MM.1S (cell line): ENCODE data around the gene SPPL2C.

Experiments used
- DNase-seq: peaks from one replicate; pipeline ENCODE4 v3.0.0-alpha.2; 2015
- H2AFZ ChIP-seq: fragments of 300-600 bp; sonication (generic); 2 replicates; pipeline ENCODE4 v1.6.0; 2016; ENCODE audit warnings: antibody characterized with exemption, low read length
- H3F3A ChIP-seq: fragments of 300-600 bp; sonication (generic); 2 replicates; pipeline ENCODE4 v1.6.1; 2016; ENCODE audit warnings: mild to moderate bottlenecking, antibody characterized with exemption, low read length, moderate library complexity, mixed read lengths; ENCODE audit not compliant: insufficient read depth
- H3K27ac ChIP-seq: fragments of 300-600 bp; sonication (generic); 2 replicates; pipeline ENCODE4 v1.5.1; 2016; ENCODE audit warnings: mild to moderate bottlenecking, low read length
- H3K27me3 ChIP-seq: fragments of 300-600 bp; sonication (generic); replicated peaks from 2 replicates; pipeline ENCODE4 v1.6.0; 2016; ENCODE audit warnings: low read length; ENCODE audit not compliant: insufficient read depth
- H3K36me3 ChIP-seq: fragments of 300-600 bp; sonication (generic); replicated peaks from 2 replicates; pipeline ENCODE4 v1.6.1; 2016; ENCODE audit warnings: mild to moderate bottlenecking, low read length, mixed read lengths; ENCODE audit not compliant: insufficient read depth
- H3K4me1 ChIP-seq: fragments of 300-600 bp; sonication (generic); 2 replicates; pipeline ENCODE4 v1.6.1; 2016; ENCODE audit warnings: low read length, mixed read lengths
- H3K4me2 ChIP-seq: fragments of 300-600 bp; sonication (generic); 2 replicates; pipeline ENCODE4 v1.6.0; 2016; ENCODE audit warnings: low read depth, low read length
- H3K4me3 ChIP-seq: fragments of 300-600 bp; sonication (generic); 2 replicates; pipeline ENCODE4 v1.5.1; 2016; ENCODE audit warnings: low read length, mixed read lengths
- H3K79me2 ChIP-seq: fragments of 300-600 bp; sonication (generic); 2 replicates; pipeline ENCODE4 v1.6.1; 2016; ENCODE audit warnings: mixed run types, low read length, mixed read lengths
- H3K9ac ChIP-seq: fragments of 300-600 bp; sonication (generic); 2 replicates; pipeline ENCODE4 v1.6.1; 2016; ENCODE audit warnings: low read length, mixed read lengths
- H3K9me2 ChIP-seq: fragments of 300-600 bp; sonication (generic); replicated peaks from 2 replicates; pipeline ENCODE4 v1.6.1; 2016; ENCODE audit warnings: mild to moderate bottlenecking, low read length, mixed read lengths; ENCODE audit not compliant: insufficient read depth
- H3K9me3 ChIP-seq: fragments of 300-600 bp; sonication (generic); replicated peaks from 2 replicates; pipeline ENCODE4 v1.6.1; 2016; ENCODE audit warnings: mild to moderate bottlenecking, low read length, mixed read lengths; ENCODE audit not compliant: insufficient read depth
- H4K20me1 ChIP-seq: fragments of 300-600 bp; sonication (generic); 2 replicates; pipeline ENCODE4 v1.6.1; 2016; ENCODE audit warnings: mild to moderate bottlenecking, low read length, moderate library complexity, mixed read lengths; ENCODE audit not compliant: insufficient read depth
- CTCF ChIP-seq: fragments of 300-600 bp; sonication (generic); IDR thresholded peaks from 2 replicates; pipeline ENCODE4 v1.5.1; 2016; ENCODE audit warnings: antibody characterized with exemption, low read length, mixed read lengths
- EZH2 ChIP-seq: fragments of 300-600 bp; sonication (generic); optimal IDR thresholded peaks from 2 replicates; pipeline ENCODE3; 2017; ENCODE audit warnings: low read depth, mild to moderate bottlenecking, antibody characterized with exemption, low read length, mixed read lengths
- EZH2phosphoT487 ChIP-seq: fragments of 300-600 bp; sonication (generic); IDR thresholded peaks from 2 replicates; pipeline ENCODE4 v1.6.1; 2018; ENCODE audit warnings: antibody characterized with exemption, low read length

SPPL2C gene

GRCh38 chr17:45870342-45870974, 25.8 kb downstream of the SPPL2C start:
- H3K9ac ChIP-seq, result no peak overlapping the region
- H2AFZ ChIP-seq, result no peak overlapping the region
- H3K4me2 ChIP-seq, result no peak overlapping the region
- no peaks in the 10 kb centered on the region for H3K9me3 ChIP-seq
- no peak for TF ChIP-seq EZH2
- TF ChIP-seq EZH2phosphoT487, result no peak
- TF ChIP-seq CTCF, result no peak
- no peaks in the 10 kb centered on the region for H3K9me2 ChIP-seq
- peaks cover 20% of the 10 kb centered on the region for H3F3A ChIP-seq
- no peaks in the 10 kb centered on the region for H3K27me3 ChIP-seq
- no peaks in the 10 kb centered on the region for H4K20me1 ChIP-seq
- H3K36me3 ChIP-seq, result no peaks in the 10 kb centered on the region
- H3K4me3 ChIP-seq, result no peak overlapping the region
- no peak for DNase-seq
- H3K27ac ChIP-seq, result no peak overlapping the region
- H3K79me2 ChIP-seq, result no peaks in the 10 kb centered on the region
- H3K4me1 ChIP-seq, result peaks cover 18% of the 10 kb centered on the region

- no peak overlapping the region for H2AFZ ChIP-seq
Observed at GRCh38 chr17:45871718-45872117, 27.0 kb downstream of the SPPL2C start.

GRCh38 chr17:45873728-45874127, 29.0 kb downstream of the SPPL2C start:
- peak overlapping the region; percentile 63 for H2AFZ ChIP-seq
- peak; percentile 89 for DNase-seq

More at GRCh38 chr17:45871718-45872117, 27.0 kb downstream of the SPPL2C start:
- Histone ChIP-seq H3K9ac (no peak overlapping the region), H3K9me2 (no peaks in the 10 kb centered on the region), H3F3A (peaks cover 20% of the 10 kb centered on the region), H3K79me2 (no peaks in the 10 kb centered on the region), H4K20me1 (no peaks in the 10 kb centered on the region), H3K9me3 (no peaks in the 10 kb centered on the region), H3K4me1 (peaks cover 18% of the 10 kb centered on the region), H3K27me3 (no peaks in the 10 kb centered on the region), H3K4me3 (no peak overlapping the region), H3K27ac (no peak overlapping the region), H3K4me2 (no peak overlapping the region), H3K36me3 (no peaks in the 10 kb centered on the region)
- no peak for DNase-seq
- TF ChIP-seq EZH2 (no peak), EZH2phosphoT487 (no peak), CTCF (no peak)

More at GRCh38 chr17:45873728-45874127, 29.0 kb downstream of the SPPL2C start:
- H3K9me3 ChIP-seq, result no peaks in the 10 kb centered on the region
- peak overlapping the region; percentile 46 for H3K4me3 ChIP-seq
- peak overlapping the region; percentile 85 for H3K4me2 ChIP-seq
- TF ChIP-seq EZH2 (no peak), CTCF (no peak), EZH2phosphoT487 (no peak)
- no peaks in the 10 kb centered on the region for H4K20me1 ChIP-seq
- H3K9me2 ChIP-seq, result no peaks in the 10 kb centered on the region
- no peaks in the 10 kb centered on the region for H3K27me3 ChIP-seq
- H3K27ac ChIP-seq, result peak overlapping the region; percentile 92
- peaks cover 20% of the 10 kb centered on the region for H3F3A ChIP-seq
- no peaks in the 10 kb centered on the region for H3K79me2 ChIP-seq
- peaks cover 18% of the 10 kb centered on the region for H3K4me1 ChIP-seq
- no peaks in the 10 kb centered on the region for H3K36me3 ChIP-seq
- peak overlapping the region; percentile 64 for H3K9ac ChIP-seq
